HG03378 (cell line): ENCODE measurements around the gene MRS2.

Experiments used
- ATAC-seq: cut with Tn5 transposase; IDR thresholded peaks from one replicate; pipeline ENCODE4 v1.9.1; 2021; ENCODE audit warnings: mild to moderate bottlenecking, moderate library complexity; ENCODE audit not compliant: unreplicated experiment

The MRS2 gene

GRCh38 chr6:24469811-24470210 is 67.1 kb downstream of the MRS2 start:
- ATAC-seq: no peak

- no peak for ATAC-seq
Measured at GRCh38 chr6:24472181-24472580, 69.4 kb downstream of the MRS2 start.
